Peyer's patch (tissue), 4 donors: ENCODE results near the gene VN1R4. TPM values are rescaled to one million over a fixed set of nuclear protein-coding genes. Genes with fewer than 3 reads are reported as not detected.
A peak's percentile ranks its signal among the peaks of the same experiment; 100 is the strongest.
"Not testable (repeated sequence)": the region's sequence is repeated elsewhere in the genome, so short reads cannot be mapped to it uniquely, and the experiment has no call there.

ENCODE experiments used
- DNase-seq, 3 donors: peaks; one replicate each; pipeline ENCODE4 v3.0.0-alpha.2; 2017 to 2019
- H3K27ac ChIP-seq, 4 donors: fragments of 200-600 bp; sonication (generic); one replicate each; pipeline ENCODE4 v1.5.1; 2016 to 2019
- H3K27me3 ChIP-seq, 2 donors: fragments of 200-600 bp; sonication (generic); one replicate each; pipeline ENCODE4 v1.5.1; 2019
- H3K36me3 ChIP-seq, 3 donors: fragments of 200-600 bp; sonication (generic); one replicate each; pipeline ENCODE4 v1.5.1; 2016 to 2019
- H3K4me1 ChIP-seq, 4 donors: fragments of 200-600 bp; sonication (generic); one replicate each; pipeline ENCODE4 v1.5.1; 2016 to 2019
- H3K4me3 ChIP-seq, 4 donors: fragments of 200-600 bp; sonication (generic); 1 replicate in 3 of 4; 2 replicates in 1 of 4; pipeline ENCODE4 v1.5.1; 2016 to 2019; ENCODE audit warnings: mild to moderate bottlenecking in 1 of 4
- H3K9me3 ChIP-seq, 4 donors: fragments of 200-600 bp; sonication (generic); one replicate each; pipeline ENCODE4 v1.5.1; 2016 to 2019; ENCODE audit warnings: mild to moderate bottlenecking in 1 of 4
- POLR2A ChIP-seq, 2 donors: fragments of 450-650 bp; IDR thresholded peaks; one replicate each; pipeline ENCODE4 v1.5.1; 2017; ENCODE audit warnings: antibody characterized with exemption in 2 of 2, mild to moderate bottlenecking in 2 of 2, moderate library complexity in 2 of 2
- total RNA-seq, 4 donors: library from RNA; depleted of rRNA; stranded (reverse); fragments of >200 nt; gene quantifications; one replicate each; pipeline ENCODE4 v1.1.0, GENCODE V29; 2016
- TF ChIP-seq, protein P1 (sequence below), 6 experiments: fragments of 450-650 bp in 4 of 6; fragments of 200-600 bp in 2 of 6; sonication (generic) in 1 of 6; IDR thresholded peaks; one replicate each; pipeline ENCODE4 v1.5.1; 2017 to 2019; ENCODE audit warnings: antibody characterized with exemption in 6 of 6, mild to moderate bottlenecking in 3 of 6, moderate library complexity in 1 of 6

The VN1R4 gene
- total RNA-seq, 4 donors from 2014 or later: not detected

DNA sequence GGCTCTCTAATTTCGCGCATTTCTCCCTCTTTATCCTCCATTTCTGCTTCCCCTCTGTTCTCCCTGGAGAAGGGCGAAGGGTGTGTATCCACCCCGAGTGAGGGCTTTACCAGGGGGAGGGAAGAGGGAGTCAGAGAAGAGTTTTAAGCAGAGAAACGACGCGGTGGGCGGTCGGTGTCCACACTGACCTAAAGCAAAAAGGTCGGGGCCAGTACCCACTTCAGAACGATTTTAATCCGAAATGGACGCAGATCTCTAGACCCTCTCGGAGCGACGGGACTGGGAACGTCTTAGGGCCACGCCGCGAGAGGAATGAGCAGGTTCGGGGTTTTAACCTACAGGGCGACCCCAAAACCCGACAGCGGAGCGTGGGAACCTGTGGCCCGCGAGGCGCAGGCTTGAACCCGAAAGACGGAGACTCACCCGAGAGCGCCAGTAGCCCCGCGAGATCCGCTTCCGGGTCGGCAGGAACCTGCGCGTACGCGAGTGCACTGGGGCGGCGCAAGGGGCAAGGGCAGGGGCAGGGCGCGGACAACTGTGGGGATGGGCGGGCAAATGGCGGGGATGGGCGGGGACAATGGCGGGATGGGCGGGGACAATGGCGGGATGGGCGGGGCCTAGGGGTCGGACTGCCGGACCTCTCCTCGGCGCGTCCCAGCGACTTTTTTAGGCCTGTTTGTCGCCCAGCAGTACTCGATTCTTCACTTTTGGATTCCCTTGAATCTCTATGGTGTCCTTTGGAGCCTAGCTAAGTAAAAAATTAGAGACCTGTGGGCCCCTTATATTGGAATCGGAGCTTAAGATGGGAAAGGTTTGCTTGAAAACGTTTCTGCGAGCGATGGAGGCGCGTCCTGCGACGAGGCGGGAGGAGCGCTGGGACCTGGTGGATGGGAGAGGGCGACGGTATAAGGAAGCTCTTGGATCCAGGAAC, 12.8 kb downstream of the VN1R4 start, which contains the start of gene ZNF677:
Gene ZNF677, minus strand, starts transcription at position 463 of the 931 bp plus-strand sequence. CDS start 3,323 bp downstream, outside the sequence.
- peak; percentile 59 to 84 (median 84) for DNase-seq
- H3K4me3 ChIP-seq: peak within 1 kb of the TSS; percentile 48 to 68 (median 56)
- no peak for TF ChIP-seq POLR2A (IDR thresholded peaks at IDR 0.05)
- TF ChIP-seq, protein P1, sequence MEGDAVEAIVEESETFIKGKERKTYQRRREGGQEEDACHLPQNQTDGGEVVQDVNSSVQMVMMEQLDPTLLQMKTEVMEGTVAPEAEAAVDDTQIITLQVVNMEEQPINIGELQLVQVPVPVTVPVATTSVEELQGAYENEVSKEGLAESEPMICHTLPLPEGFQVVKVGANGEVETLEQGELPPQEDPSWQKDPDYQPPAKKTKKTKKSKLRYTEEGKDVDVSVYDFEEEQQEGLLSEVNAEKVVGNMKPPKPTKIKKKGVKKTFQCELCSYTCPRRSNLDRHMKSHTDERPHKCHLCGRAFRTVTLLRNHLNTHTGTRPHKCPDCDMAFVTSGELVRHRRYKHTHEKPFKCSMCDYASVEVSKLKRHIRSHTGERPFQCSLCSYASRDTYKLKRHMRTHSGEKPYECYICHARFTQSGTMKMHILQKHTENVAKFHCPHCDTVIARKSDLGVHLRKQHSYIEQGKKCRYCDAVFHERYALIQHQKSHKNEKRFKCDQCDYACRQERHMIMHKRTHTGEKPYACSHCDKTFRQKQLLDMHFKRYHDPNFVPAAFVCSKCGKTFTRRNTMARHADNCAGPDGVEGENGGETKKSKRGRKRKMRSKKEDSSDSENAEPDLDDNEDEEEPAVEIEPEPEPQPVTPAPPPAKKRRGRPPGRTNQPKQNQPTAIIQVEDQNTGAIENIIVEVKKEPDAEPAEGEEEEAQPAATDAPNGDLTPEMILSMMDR (IDR thresholded peaks at IDR 0.05): no peak
- H3K4me1 ChIP-seq: no peaks in the 10 kb centered on the region
- H3K27ac ChIP-seq: peak within 1 kb of the TSS in 3 of 4 donors; percentile 59 to 79 (median 60)
- H3K36me3 ChIP-seq: peaks cover 0 to 29% (median 0%) of the 10 kb centered on the region in 3 donors
- no peaks in the 10 kb centered on the region for H3K27me3 ChIP-seq
- H3K9me3 ChIP-seq: peaks cover 0 to 18% (median 6%) of the 10 kb centered on the region in 4 donors

DNA sequence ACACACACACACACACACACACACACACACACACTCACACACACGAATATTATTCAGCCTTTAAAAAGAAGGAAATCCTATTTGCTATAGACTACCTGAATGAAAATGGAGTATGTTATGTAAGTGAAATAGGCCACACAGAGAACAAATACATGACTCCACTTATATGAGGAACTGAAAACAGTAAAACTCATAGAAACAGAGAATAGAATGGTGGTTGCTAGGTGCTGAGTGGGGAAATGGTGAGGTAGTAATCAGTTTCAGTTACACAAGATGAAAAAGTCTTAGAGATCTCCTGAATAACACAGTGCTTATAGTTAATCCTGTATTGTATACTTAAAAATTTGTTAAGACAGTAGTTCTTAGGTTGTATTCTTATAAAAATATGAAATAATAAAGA, 21.0 kb downstream of the VN1R4 start:
- Histone ChIP-seq H3K4me1 (no peaks in the 10 kb centered on the region), H3K9me3 (peaks cover 0 to 55% (median 8%) of the 10 kb centered on the region in 4 donors), H3K4me3 (no peak overlapping the region), H3K27me3 (no peaks in the 10 kb centered on the region), H3K27ac (no peak overlapping the region), H3K36me3 (peaks cover 0 to 56% (median 0%) of the 10 kb centered on the region in 3 donors)
- TF ChIP-seq, protein P1 (IDR thresholded peaks at IDR 0.05): no peak
- no peak for TF ChIP-seq POLR2A (IDR thresholded peaks at IDR 0.05)
- no peak for DNase-seq

GRCh38 chr19:53237114-53237777, 30.3 kb downstream of the VN1R4 start:
- no peaks in the 10 kb centered on the region for H3K4me1 ChIP-seq
- H3K27ac ChIP-seq: no peak overlapping the region
- H3K36me3 ChIP-seq: peaks cover 0 to 51% (median 0%) of the 10 kb centered on the region in 3 donors
- H3K27me3 ChIP-seq: no peaks in the 10 kb centered on the region
- peaks cover 0 to 85% (median 20%) of the 10 kb centered on the region in 4 donors for H3K9me3 ChIP-seq
- no peak for TF ChIP-seq POLR2A (IDR thresholded peaks at IDR 0.05)
- TF ChIP-seq, protein P1 (IDR thresholded peaks at IDR 0.05): no peak
- no peak for DNase-seq
- no peak overlapping the region for H3K4me3 ChIP-seq

DNA sequence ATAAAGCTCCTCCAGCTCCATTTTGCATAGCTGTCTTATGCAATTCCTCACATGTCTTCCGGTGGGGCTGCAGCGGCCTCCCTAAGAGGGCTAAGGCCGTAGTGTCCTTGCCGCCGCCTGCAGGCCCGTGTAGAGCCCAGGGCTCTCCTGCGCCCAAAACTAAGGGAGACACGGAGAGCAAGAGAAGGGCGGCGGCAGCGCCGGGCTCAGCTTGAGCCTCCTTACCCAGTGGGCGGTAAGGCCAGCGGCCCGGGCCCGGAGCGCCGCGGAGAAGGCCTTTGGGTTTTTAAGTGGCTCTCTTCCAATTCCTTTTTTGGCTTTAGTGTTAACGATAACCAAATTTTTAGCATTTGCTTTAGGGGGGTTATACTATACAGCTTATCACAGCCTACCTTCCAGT, 42.9 kb downstream of the VN1R4 start:
- no peaks in the 10 kb centered on the region for H3K36me3 ChIP-seq
- H3K27me3 ChIP-seq: no peaks in the 10 kb centered on the region
- TF ChIP-seq, protein P1 (IDR thresholded peaks at IDR 0.05): no peak
- no peak for TF ChIP-seq POLR2A (IDR thresholded peaks at IDR 0.05)
- peaks cover 0 to 61% (median 22%) of the 10 kb centered on the region in 4 donors for H3K9me3 ChIP-seq
- no peak overlapping the region for H3K27ac ChIP-seq
- no peaks in the 10 kb centered on the region for H3K4me1 ChIP-seq
- no peak overlapping the region for H3K4me3 ChIP-seq
- no peak for DNase-seq

- not testable (repeated sequence) for H3K4me3 ChIP-seq, H3K36me3 ChIP-seq, H3K27me3 ChIP-seq, H3K27ac ChIP-seq, DNase-seq, H3K4me1 ChIP-seq
- H3K9me3 ChIP-seq: peaks cover 0 to 66% (median 24%) of the 10 kb centered on the region in 4 donors
Observed at GRCh38 chr19:53222716-53223115, 44.8 kb downstream of the VN1R4 start.

Other genes with a start within 250 kb of the VN1R4 start
- gene ERVV-2, start 223.0 kb downstream of the VN1R4 start, total RNA-seq: not detected
- 10 to 100 TPM; 37.3 to 93.2 (median 64.7) TPM for gene ZNF160, start 164.3 kb downstream of the VN1R4 start, total RNA-seq
- 1 to 10 TPM; 1.2 to 9.9 (median 2.6) TPM for gene ZNF415, start 134.8 kb downstream of the VN1R4 start, total RNA-seq
- gene ZNF347, start 108.7 kb downstream of the VN1R4 start, total RNA-seq: 10 to 100 TPM; 12.7 to 21.5 (median 16.1) TPM
- gene ZNF665, start 74.4 kb downstream of the VN1R4 start, total RNA-seq: 1 to 10 TPM in 3 of 4 donors, not detected in 1; 1.4 to 6.0 (median 5.8) TPM
- gene ZNF677, start 12.8 kb downstream of the VN1R4 start, total RNA-seq: 10 to 100 TPM in 2 of 4 donors, 1 to 10 TPM in 2; 2.8 to 13.2 (median 7.2) TPM
- not detected for gene VN1R2, start 9.4 kb downstream of the VN1R4 start, total RNA-seq
- 1 to 10 TPM; 6.6 to 7.4 (median 6.9) TPM for gene ZNF845, start 66.0 kb upstream of the VN1R4 start, total RNA-seq
- gene ZNF525, start 98.0 kb upstream of the VN1R4 start, total RNA-seq: 10 to 100 TPM in 2 of 4 donors, 1 to 10 TPM in 2; 6.0 to 13.2 (median 10.3) TPM
- gene ZNF765, start 127.4 kb upstream of the VN1R4 start, total RNA-seq: 10 to 100 TPM in 2 of 4 donors, 1 to 10 TPM in 2; 7.5 to 17.1 (median 12.0) TPM
- gene ZNF761, start 164.3 kb upstream of the VN1R4 start, total RNA-seq: 10 to 100 TPM in 2 of 4 donors, 1 to 10 TPM in 2; 6.8 to 24.8 (median 9.5) TPM
- 10 to 100 TPM in 1 of 4 donors, 1 to 10 TPM in 3; 3.0 to 27.2 (median 5.8) TPM for gene ZNF813, start 200.0 kb upstream of the VN1R4 start, total RNA-seq